Testis (tissue), 2 donors: ENCODE results near the gene SOWAHA.

Source experiments
- CTCF ChIP-seq, 3 experiments: fragments of 450-650 bp in 2 of 3; fragments of 200-600 bp in 1 of 3; sonication (generic) in 1 of 3; IDR thresholded peaks; one replicate each; pipeline ENCODE4 v1.5.1; 2016 to 2019; ENCODE audit warnings: antibody characterized with exemption in 3 of 3, mild to moderate bottlenecking in 2 of 3, moderate library complexity in 1 of 3
- POLR2A ChIP-seq: fragments of 450-650 bp; IDR thresholded peaks from one replicate; pipeline ENCODE4 v1.6.1; 2017; ENCODE audit warnings: antibody characterized with exemption, mild to moderate bottlenecking, moderate library complexity

GRCh38 chr5:132830436-132831094 is 17.5 kb downstream of the SOWAHA start, which contains the start of gene SHROOM1:
- no peak for TF ChIP-seq CTCF (IDR thresholded peaks at IDR 0.05)
- no peak for TF ChIP-seq POLR2A
